ENCODE data around the gene CNTN5. TPM values are rescaled to one million over a fixed set of nuclear protein-coding genes. Genes with fewer than 3 reads are reported as not detected.

CNTN5 gene
- total and polyA plus RNA-seq, 7 donors = under 0.01 to 0.46 TPM; not detected in 5

DNA sequence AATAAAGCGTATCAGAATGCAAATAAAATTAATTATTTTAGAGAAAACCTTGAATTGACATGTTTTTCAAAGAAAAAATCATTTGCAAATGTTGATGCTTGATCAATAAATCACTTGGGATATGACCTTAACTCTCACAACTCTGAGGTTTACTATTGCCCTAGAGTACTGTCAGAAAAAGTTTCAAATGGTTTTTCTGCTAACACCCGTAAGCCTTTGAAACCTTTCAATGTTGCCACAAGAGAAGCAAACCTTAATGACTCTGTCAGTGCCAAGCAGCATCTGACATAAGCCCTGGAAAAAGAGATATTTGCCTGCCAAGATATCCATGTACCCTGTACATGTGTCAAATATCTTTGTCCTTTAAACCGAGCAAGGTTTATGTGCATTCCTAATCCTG, 1282.1 kb downstream of the CNTN5 start:
- DNase-seq (no peak), ATAC-seq (no peak)
- 39 to 45% (median 44%) methylated on average over 3 of the region's 3 CpGs for WGBS, 3 donors

DNA sequence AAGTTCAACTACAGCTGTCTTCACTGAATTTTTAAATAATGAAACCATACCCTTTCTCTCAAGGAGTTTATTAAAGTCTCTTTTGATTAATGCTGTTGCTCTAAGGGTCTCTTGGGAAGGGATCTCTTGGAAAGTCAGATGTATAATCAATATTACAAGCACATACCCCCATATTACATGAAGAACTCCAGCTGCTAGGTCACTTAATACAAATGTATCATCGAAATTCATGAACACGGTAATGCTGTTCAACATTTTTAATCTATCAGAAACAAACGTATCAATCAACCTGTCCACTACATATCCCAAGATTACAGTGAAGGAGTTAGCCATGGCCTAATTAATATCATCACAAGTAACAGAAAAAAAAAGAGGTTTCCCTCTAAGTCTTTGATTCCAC, 1283.1 kb downstream of the CNTN5 start:
- peaks cover 0 to 2% (median 0%) of the 10 kb centered on the region in 3 donors for H3K27me3 ChIP-seq (ENCODE audit: insufficient read depth in 3 of 3, low read length in 2 of 3)
- H3K4me1 ChIP-seq = no peaks in the 10 kb centered on the region
- H3K27ac ChIP-seq = no peak overlapping the region
- H3K36me3 ChIP-seq (ENCODE audit: insufficient read depth in 1 of 2, low read depth in 1 of 2) = no peaks in the 10 kb centered on the region
- DNase-seq (no peak), ATAC-seq (no peak)
- intact Hi-C loops (cut with DNase I) = no loop called here
- 67 to 75% (median 72%) methylated on average over 3 of the region's 3 CpGs for WGBS, 3 donors
- H3K9me3 ChIP-seq = no peaks in the 10 kb centered on the region
- TF ChIP-seq, protein P1, sequence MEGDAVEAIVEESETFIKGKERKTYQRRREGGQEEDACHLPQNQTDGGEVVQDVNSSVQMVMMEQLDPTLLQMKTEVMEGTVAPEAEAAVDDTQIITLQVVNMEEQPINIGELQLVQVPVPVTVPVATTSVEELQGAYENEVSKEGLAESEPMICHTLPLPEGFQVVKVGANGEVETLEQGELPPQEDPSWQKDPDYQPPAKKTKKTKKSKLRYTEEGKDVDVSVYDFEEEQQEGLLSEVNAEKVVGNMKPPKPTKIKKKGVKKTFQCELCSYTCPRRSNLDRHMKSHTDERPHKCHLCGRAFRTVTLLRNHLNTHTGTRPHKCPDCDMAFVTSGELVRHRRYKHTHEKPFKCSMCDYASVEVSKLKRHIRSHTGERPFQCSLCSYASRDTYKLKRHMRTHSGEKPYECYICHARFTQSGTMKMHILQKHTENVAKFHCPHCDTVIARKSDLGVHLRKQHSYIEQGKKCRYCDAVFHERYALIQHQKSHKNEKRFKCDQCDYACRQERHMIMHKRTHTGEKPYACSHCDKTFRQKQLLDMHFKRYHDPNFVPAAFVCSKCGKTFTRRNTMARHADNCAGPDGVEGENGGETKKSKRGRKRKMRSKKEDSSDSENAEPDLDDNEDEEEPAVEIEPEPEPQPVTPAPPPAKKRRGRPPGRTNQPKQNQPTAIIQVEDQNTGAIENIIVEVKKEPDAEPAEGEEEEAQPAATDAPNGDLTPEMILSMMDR (IDR thresholded peaks at IDR 0.05) = no peak
- H3K4me3 ChIP-seq = no peak overlapping the region

More for the DNA sequence above, 1282.1 kb downstream of the CNTN5 start:
- H3K27ac ChIP-seq = no peak overlapping the region
- no peaks in the 10 kb centered on the region for H3K36me3 ChIP-seq (ENCODE audit: insufficient read depth in 1 of 2, low read depth in 1 of 2)
- peaks cover 0 to 2% (median 0%) of the 10 kb centered on the region in 3 donors for H3K27me3 ChIP-seq (ENCODE audit: insufficient read depth in 3 of 3, low read length in 2 of 3)
- no peak overlapping the region for H3K4me3 ChIP-seq
- H3K9me3 ChIP-seq = no peaks in the 10 kb centered on the region
- TF ChIP-seq, protein P1 (IDR thresholded peaks at IDR 0.05) = no peak
- no peaks in the 10 kb centered on the region for H3K4me1 ChIP-seq
- intact Hi-C loops (cut with DNase I) = no loop called here

DNA sequence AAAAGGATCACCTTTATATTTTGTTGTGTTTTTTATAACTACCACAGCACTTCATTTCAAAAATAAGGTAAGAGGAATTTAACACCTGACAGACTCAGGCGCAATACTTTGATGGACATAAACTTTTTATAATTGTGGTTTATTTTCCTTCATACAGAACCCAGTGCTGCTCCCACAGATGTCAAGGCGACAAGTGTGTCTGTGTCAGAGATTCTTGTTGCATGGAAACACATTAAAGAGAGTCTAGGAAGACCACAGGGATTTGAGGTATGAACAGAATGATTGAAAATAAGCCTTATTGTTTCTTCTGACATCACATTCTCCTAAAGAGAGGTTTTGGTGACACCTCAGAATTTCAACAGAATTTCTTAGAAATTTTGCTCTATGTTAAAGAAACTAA, 1287.5 kb downstream of the CNTN5 start:
- H3K4me1 ChIP-seq = no peaks in the 10 kb centered on the region
- intact Hi-C loops (cut with DNase I) = no loop called here
- TF ChIP-seq, protein P1 (IDR thresholded peaks at IDR 0.05) = no peak

DNA sequence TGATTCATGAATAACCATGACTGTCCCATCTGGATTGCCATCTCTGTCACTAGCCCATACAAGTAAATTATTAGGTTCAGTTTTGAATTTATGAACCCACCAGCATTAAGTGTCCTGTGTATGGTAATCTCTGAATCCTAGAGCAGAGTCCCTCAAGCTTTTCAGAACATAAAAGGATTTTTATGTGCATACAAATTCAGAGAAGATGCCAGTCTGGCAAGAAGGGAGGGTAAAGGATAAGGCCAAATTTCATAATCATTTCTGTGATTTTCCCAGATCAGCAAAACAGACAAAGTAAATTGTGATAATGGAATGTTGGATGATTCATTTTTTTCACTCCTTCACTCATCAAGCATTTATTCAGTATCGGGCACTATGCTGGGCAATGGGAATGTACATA, 1295.2 kb downstream of the CNTN5 start:
- TF ChIP-seq, protein P1 (IDR thresholded peaks at IDR 0.05) = no peak
- H3K9me3 ChIP-seq = no peaks in the 10 kb centered on the region
- 35 to 54% (median 36%) methylated on average over 1 of the region's 1 CpG for WGBS, 3 donors
- no peak for DNase-seq
- no peak overlapping the region for H3K4me3 ChIP-seq
- no peaks in the 10 kb centered on the region for H3K4me1 ChIP-seq
- H3K27me3 ChIP-seq (ENCODE audit: insufficient read depth in 3 of 3, low read length in 2 of 3) = no peaks in the 10 kb centered on the region
- ATAC-seq = no peak
- H3K27ac ChIP-seq = no peak overlapping the region
- H3K36me3 ChIP-seq (ENCODE audit: insufficient read depth in 1 of 2, low read depth in 1 of 2) = no peaks in the 10 kb centered on the region
- intact Hi-C loops (cut with DNase I) = no loop called here

More for the DNA sequence above, 1287.5 kb downstream of the CNTN5 start:
- no peaks in the 10 kb centered on the region for H3K36me3 ChIP-seq (ENCODE audit: insufficient read depth in 1 of 2, low read depth in 1 of 2)
- 88 to 94% (median 90%) methylated on average over 2 of the region's 2 CpGs for WGBS, 3 donors
- no peak for DNase-seq
- no peak overlapping the region for H3K4me3 ChIP-seq
- no peak for ATAC-seq
- H3K27me3 ChIP-seq (ENCODE audit: insufficient read depth in 3 of 3, low read length in 2 of 3) = no peaks in the 10 kb centered on the region
- H3K9me3 ChIP-seq = no peaks in the 10 kb centered on the region
- H3K27ac ChIP-seq = no peak overlapping the region

DNA sequence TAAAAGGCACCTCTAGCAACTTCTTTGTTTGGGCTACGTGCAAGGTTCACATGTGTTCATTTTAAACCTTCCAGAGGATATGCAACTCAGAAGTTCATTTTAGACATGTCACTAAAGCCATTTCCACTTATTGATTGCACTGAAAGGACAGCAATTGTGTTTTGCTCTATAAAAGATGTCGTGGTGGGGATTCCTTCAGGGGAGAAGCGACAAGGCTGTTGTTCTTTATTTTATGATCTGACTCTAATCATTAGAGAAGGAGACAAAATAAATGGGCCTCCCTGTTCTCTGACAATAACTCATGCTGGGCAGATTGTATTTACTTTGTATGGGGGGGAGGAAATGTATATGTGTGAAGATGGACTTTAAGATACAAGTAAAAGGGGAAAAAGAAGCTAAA, 1296.2 kb downstream of the CNTN5 start:
- Histone ChIP-seq H3K4me3 (no peak overlapping the region), H3K27me3 (ENCODE audit: insufficient read depth in 3 of 3, low read length in 2 of 3) (no peaks in the 10 kb centered on the region), H3K9me3 (no peaks in the 10 kb centered on the region), H3K36me3 (ENCODE audit: insufficient read depth in 1 of 2, low read depth in 1 of 2) (no peaks in the 10 kb centered on the region), H3K4me1 (no peaks in the 10 kb centered on the region), H3K27ac (no peak overlapping the region)
- no peak for ATAC-seq
- 48 to 64% (median 52%) methylated on average over 3 of the region's 3 CpGs for WGBS, 3 donors
- intact Hi-C loops (cut with DNase I) = no loop called here
- TF ChIP-seq, protein P1 (IDR thresholded peaks at IDR 0.05) = no peak
- no peak for DNase-seq

All from psoas muscle (tissue), 8 donors.